GM12801 (cell line): ENCODE measurements around the gene SLC7A1.

ENCODE experiments used
- CTCF ChIP-seq: IDR thresholded peaks from one replicate; pipeline ENCODE4 v1.5.1; 2011; ENCODE audit warnings: control low read depth; ENCODE audit not compliant: insufficient read length; ENCODE audit errors: extremely low read depth

The SLC7A1 gene

GRCh38 chr13:29484796-29485195 is 110.7 kb downstream of the SLC7A1 start:
- no peak for TF ChIP-seq CTCF

GRCh38 chr13:29484236-29484635 is 111.3 kb downstream of the SLC7A1 start:
- TF ChIP-seq CTCF: no peak

- TF ChIP-seq CTCF: no peak
These were observed 111.9 kb downstream of the SLC7A1 start for GRCh38 chr13:29483623-29484022.

DNA sequence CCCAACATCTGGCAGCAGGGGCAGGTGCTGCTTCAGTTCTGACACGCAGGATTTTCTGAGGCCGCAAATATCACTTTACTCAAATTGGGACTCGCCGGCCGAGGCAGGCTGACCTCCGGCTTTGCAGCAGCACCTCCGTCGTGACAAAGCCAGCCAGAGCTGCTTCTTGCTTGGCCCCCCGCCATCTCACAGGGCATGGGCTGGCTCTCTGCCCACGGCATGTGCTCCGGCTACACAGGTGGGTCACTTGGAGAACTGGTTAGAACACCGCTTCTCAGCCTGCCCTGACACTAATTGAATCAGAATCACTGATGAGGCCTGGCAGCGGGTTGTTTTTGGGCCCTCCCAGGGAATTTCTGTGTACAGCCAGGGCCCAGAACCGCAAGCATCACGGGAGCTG is 112.3 kb downstream of the SLC7A1 start:
- no peak for TF ChIP-seq CTCF

GRCh38 chr13:29482504-29482903 is 113.0 kb downstream of the SLC7A1 start:
- TF ChIP-seq CTCF: no peak

- TF ChIP-seq CTCF: no peak
These were observed 113.9 kb downstream of the SLC7A1 start for GRCh38 chr13:29481603-29482002.

GRCh38 chr13:29480893-29481525 is 114.5 kb downstream of the SLC7A1 start:
- TF ChIP-seq CTCF: no peak
